ENCODE data around the gene PLPPR3. TPM values are rescaled to one million over a fixed set of nuclear protein-coding genes. Genes with fewer than 3 reads are reported as not detected.
A peak's percentile ranks its signal among the peaks of the same experiment; 100 is the strongest.

PLPPR3 gene
- total RNA-seq, 1 experiment from 2014 or later: 57.9 TPM

DNA sequence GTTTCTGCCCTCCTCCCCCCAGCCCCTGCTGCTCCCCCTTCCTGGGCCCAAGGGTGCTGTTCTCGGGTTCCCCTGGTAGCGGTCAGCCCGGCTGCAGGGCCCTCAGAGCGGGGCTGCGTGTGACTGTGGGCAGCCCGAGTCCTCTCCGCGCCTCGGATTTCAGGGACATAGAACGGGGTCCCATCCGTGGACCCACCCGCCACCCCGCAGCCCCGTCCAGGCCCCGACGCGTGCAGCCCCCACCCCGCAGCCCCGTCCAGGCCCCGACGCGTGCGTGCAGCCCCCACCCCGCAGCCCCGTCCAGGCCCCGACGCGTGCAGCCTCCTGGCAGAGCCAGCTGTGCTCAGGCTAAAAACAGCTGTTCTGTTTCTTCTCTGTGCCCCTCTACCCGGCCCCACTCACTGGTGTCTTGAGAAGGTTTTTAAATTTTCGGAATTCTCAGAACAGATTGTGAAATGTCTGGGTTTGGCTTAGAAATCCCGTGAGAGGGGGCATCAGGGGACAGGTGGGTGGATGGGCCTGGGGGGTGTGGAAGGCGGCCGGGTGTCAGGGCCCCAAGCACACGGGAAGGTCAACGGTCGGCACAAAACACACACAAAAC is 13.6 kb upstream of the PLPPR3 start:
- no peaks in the 10 kb centered on the region for H3K36me3 Mint-ChIP-seq (ENCODE audit: insufficient read depth in 1 of 3, low read depth in 3 of 3)
- Histone ChIP-seq H3K56ac (ENCODE audit: insufficient read length, low read depth, low read length) (no peak overlapping the region), H3K9me3 (ENCODE audit: control insufficient read depth, low read depth, low read length) (no peaks in the 10 kb centered on the region), H2BK15ac (ENCODE audit: low read depth, low read length) (no peak overlapping the region), H2AK5ac (ENCODE audit: insufficient read length, low read length) (no peak overlapping the region), H2BK20ac (ENCODE audit: low read depth, low read length, poor library complexity, severe bottlenecking) (no peak overlapping the region), H2AFZ (ENCODE audit: low read length) (no peak overlapping the region), H3K23me2 (ENCODE audit: insufficient read length, low read depth, low read length, poor library complexity, severe bottlenecking) (no peaks in the 10 kb centered on the region), H2BK5ac (ENCODE audit: insufficient read length, low read length) (no peak overlapping the region), H3K9ac (ENCODE audit: extremely low read depth, insufficient read length, low read length) (no peak overlapping the region), H3K4me2 (ENCODE audit: insufficient read depth, insufficient read length, low read length) (no peak overlapping the region), H3K23ac (ENCODE audit: insufficient read length, low read depth, low read length) (no peak overlapping the region), H3K4me1 (ENCODE audit: insufficient read depth, low read length) (no peaks in the 10 kb centered on the region), H3K79me1 (ENCODE audit: insufficient read depth, low read depth, low read length, poor library complexity, severe bottlenecking) (no peaks in the 10 kb centered on the region), H2BK12ac (ENCODE audit: insufficient read length, low read depth, low read length) (no peak overlapping the region), H3K27ac (ENCODE audit: insufficient read length, low read depth, low read length) (no peak overlapping the region), H4K91ac (ENCODE audit: insufficient read length, low read depth, low read length) (no peak overlapping the region), H3K79me2 (ENCODE audit: insufficient read depth, low read length) (no peaks in the 10 kb centered on the region), H4K5ac (ENCODE audit: insufficient read length, low read depth, low read length) (no peak overlapping the region), H4K20me1 (ENCODE audit: control insufficient read depth, insufficient read depth, insufficient read length) (no peaks in the 10 kb centered on the region), H3K18ac (ENCODE audit: insufficient read length, low read depth, low read length) (no peak overlapping the region), H3K4ac (ENCODE audit: low read depth, low read length) (no peak overlapping the region), H3T11ph (ENCODE audit: low read length) (no peak overlapping the region), H2BK120ac (ENCODE audit: low read depth, low read length, poor library complexity, severe bottlenecking) (no peak overlapping the region), H3K14ac (ENCODE audit: insufficient read depth, low read length) (no peak overlapping the region), H4K8ac (replicated peaks; ENCODE audit: insufficient read length, low read depth, low read length) (no peak overlapping the region), H3K27me3 (ENCODE audit: insufficient read depth, low read length) (no peaks in the 10 kb centered on the region)
- peak overlapping the region in 2 of 3 experiments; percentile 44; a peak in 1 of 7 replicates for H3K27ac Mint-ChIP-seq
- H3K9me3 Mint-ChIP-seq: no peaks in the 10 kb centered on the region; a peak in 1 of 5 replicates
- no peak for DNase-seq
- peaks cover 8% of the 10 kb centered on the region for H3K27me3 Mint-ChIP-seq (ENCODE audit: low read depth)
- TF ChIP-seq, protein P1, sequence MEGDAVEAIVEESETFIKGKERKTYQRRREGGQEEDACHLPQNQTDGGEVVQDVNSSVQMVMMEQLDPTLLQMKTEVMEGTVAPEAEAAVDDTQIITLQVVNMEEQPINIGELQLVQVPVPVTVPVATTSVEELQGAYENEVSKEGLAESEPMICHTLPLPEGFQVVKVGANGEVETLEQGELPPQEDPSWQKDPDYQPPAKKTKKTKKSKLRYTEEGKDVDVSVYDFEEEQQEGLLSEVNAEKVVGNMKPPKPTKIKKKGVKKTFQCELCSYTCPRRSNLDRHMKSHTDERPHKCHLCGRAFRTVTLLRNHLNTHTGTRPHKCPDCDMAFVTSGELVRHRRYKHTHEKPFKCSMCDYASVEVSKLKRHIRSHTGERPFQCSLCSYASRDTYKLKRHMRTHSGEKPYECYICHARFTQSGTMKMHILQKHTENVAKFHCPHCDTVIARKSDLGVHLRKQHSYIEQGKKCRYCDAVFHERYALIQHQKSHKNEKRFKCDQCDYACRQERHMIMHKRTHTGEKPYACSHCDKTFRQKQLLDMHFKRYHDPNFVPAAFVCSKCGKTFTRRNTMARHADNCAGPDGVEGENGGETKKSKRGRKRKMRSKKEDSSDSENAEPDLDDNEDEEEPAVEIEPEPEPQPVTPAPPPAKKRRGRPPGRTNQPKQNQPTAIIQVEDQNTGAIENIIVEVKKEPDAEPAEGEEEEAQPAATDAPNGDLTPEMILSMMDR (conservative IDR thresholded peaks at IDR 0.05): no peak
- no peaks in the 10 kb centered on the region for H3K4me1 Mint-ChIP-seq
- WGBS (ENCODE audit: extremely low coverage, insufficient read length, low lambda C conversion rate): no CpG with 5 or more reads among the region's 36 CpGs
- H3K4me3 Mint-ChIP-seq: no peak overlapping the region

Data from H9 (cell line).